Cortex of kidney (tissue), 1 donor: Measurements from ENCODE around the gene SMCHD1.
"Not testable (repeated sequence)": the region's sequence is repeated elsewhere in the genome, so short reads cannot be mapped to it uniquely, and the experiment has no call there.

Experiments
- DNase-seq: peaks from one replicate; lab custom pipeline; 2025; lab: John Stamatoyannopoulos, UW

The SMCHD1 gene

GRCh38 chr18:2657788-2658458 lies 2.4 kb downstream of the SMCHD1 start:
- no peak for DNase-seq

GRCh38 chr18:2660849-2661248 lies 5.3 kb downstream of the SMCHD1 start:
- not testable (repeated sequence) for DNase-seq

GRCh38 chr18:2662288-2662687 lies 6.8 kb downstream of the SMCHD1 start:
- DNase-seq: not testable (repeated sequence)

- DNase-seq: no peak
These were observed 7.5 kb downstream of the SMCHD1 start for GRCh38 chr18:2662990-2663389.

GRCh38 chr18:2672410-2672809 lies 16.9 kb downstream of the SMCHD1 start:
- no peak for DNase-seq

- no peak for DNase-seq
These were observed 17.3 kb downstream of the SMCHD1 start for GRCh38 chr18:2672872-2673271.

- DNase-seq: not testable (repeated sequence)
These were observed 23.4 kb downstream of the SMCHD1 start for GRCh38 chr18:2678933-2679332.

GRCh38 chr18:2680216-2680792 lies 24.8 kb downstream of the SMCHD1 start:
- DNase-seq: no peak

- DNase-seq: no peak
These were observed 26.6 kb downstream of the SMCHD1 start for GRCh38 chr18:2681993-2682603.

- DNase-seq: no peak
These were observed 27.5 kb downstream of the SMCHD1 start for GRCh38 chr18:2683055-2683454.

- DNase-seq: no peak
These were observed 30.9 kb downstream of the SMCHD1 start for GRCh38 chr18:2686349-2686968.

GRCh38 chr18:2687390-2688001 lies 32.0 kb downstream of the SMCHD1 start:
- DNase-seq: no peak

GRCh38 chr18:2692508-2692907 lies 37.0 kb downstream of the SMCHD1 start:
- DNase-seq: no peak

GRCh38 chr18:2697184-2697583 lies 41.7 kb downstream of the SMCHD1 start:
- DNase-seq: no peak

- DNase-seq: no peak
These were observed 43.5 kb downstream of the SMCHD1 start for GRCh38 chr18:2699001-2699400.

- DNase-seq: no peak
These were observed 49.0 kb downstream of the SMCHD1 start for GRCh38 chr18:2704541-2704940.

- no peak for DNase-seq
These were observed 51.4 kb downstream of the SMCHD1 start for GRCh38 chr18:2706903-2707302.

- DNase-seq: no peak
These were observed 52.1 kb downstream of the SMCHD1 start for GRCh38 chr18:2707551-2708168.

GRCh38 chr18:2709316-2709715 lies 53.8 kb downstream of the SMCHD1 start:
- DNase-seq: no peak

GRCh38 chr18:2714140-2714539 lies 58.6 kb downstream of the SMCHD1 start:
- DNase-seq: no peak

- DNase-seq: no peak
These were observed 60.5 kb downstream of the SMCHD1 start for GRCh38 chr18:2715990-2716389.
